ENCODE results near the gene RAP2C. TPM values are rescaled to one million over a fixed set of nuclear protein-coding genes. Genes with fewer than 3 reads are reported as not detected.
"Not testable (repeated sequence)": the region's sequence is repeated elsewhere in the genome, so short reads cannot be mapped to it uniquely, and the experiment has no call there.

RAP2C gene
- total RNA-seq, 1 experiment from 2014 or later = 152 TPM

DNA sequence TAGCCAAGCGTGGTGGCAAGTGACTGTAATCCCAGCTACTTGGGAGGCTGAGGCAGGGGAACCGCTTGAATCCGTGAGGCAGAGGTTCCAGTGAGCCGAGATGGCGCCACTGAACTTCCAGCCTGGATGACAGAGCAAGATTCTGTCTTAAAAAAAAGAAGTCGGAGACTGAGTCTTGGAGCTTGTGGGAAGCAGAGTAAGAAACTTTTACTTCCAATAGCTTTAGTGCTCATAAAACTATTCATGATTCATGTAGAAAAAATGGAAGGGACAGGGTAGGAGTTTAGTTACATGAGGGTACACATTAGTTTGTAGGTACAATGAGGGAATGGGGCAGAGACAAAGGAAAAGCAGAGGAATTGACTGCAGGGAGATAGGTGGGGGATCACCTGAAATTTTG, 19.3 kb downstream of the RAP2C start:
- no peak for DNase-seq (ENCODE audit: low spot score)

DNA sequence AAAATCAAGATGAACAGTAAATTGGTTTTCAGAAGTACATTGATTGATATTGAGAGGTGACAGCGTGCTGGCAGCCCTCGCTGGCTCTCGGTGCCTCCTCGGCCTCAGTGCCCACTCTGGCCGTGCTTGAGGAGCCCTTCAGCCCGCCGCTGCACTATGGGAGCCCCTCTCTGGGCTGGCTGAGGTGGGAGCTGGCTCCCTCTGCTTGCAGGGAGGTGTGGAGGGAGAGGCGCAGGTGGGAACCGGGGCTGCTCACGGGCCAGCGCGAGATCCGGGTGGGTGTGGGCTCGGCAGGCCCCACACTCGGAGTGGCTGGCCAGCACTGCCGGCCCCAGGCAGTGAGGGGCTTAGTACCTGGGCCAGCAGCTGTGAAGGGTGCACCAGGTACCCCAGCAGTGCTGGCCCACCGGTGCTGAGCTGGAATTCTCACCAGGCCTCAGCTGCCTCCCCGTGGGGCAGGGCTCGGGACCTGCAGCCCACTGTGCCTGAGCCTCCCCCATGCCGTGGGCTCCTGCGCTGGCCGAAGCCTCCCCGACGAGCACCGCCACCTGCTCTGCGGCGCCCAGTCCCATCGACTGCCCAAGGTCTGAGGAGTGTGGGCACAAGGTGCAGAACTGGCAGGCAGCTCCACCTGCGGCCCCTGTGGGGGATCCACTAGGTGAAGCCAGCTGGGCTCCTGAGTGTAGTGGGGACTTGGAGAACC, 25.2 kb downstream of the RAP2C start:
- DNase-seq (ENCODE audit: low spot score) = no peak

DNA sequence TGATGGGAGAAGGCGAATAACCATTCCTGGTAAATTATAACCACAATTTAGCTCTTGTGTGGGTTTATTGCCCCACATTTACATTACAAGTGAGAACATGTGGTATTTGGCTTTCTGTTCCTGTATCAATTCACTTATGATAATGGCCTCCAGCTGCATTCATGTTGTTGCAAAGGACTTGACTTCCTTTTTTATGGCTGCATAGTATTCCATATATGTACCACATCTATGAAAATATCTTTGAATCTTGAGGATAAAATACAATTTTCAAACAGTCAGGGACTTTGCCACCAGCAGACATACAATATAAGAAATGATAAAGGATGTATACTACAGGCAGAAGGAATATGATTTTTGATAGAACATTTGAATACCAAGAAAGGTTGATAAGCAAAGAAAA, 27.3 kb downstream of the RAP2C start:
- no peak for DNase-seq (ENCODE audit: low spot score)

DNA sequence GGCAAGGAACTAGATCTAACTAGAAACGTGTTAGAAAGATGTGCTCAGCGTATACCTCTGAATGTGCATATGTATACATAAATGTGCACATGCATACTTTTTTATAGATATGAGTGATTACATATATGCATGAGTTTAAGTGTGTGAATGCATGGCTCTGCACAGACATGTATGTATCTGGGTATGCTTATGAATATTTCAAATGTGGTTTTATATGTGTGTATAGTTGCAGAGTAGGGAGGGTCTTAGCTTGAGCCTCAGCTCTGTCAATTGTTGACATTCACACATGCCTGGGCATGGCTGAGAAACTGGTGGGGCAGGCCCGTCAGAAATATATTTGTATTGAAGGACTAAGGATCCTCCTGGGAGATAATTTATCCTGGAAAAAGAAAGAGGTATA, 31.1 kb downstream of the RAP2C start:
- DNase-seq (ENCODE audit: low spot score) = no peak

DNA sequence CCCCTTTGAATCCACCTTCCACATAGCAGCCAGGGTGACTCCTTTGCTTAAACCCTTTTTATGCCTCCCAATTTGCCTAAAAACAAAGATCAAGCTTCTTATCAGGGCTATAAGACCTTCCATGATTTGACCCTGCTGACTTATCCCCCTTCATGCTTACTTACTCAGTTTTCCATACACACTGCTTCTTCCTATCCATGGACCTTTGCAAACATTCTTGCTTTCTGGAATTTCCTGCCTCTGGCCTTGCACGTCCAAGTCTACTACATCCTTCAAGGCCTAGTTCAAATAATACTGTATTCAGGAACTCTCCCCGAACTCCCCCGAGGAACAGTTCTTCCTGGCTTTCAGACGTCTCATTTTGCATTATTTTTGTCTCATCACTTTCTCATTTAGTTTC, 31.8 kb downstream of the RAP2C start:
- no peak for DNase-seq (ENCODE audit: low spot score)

DNA sequence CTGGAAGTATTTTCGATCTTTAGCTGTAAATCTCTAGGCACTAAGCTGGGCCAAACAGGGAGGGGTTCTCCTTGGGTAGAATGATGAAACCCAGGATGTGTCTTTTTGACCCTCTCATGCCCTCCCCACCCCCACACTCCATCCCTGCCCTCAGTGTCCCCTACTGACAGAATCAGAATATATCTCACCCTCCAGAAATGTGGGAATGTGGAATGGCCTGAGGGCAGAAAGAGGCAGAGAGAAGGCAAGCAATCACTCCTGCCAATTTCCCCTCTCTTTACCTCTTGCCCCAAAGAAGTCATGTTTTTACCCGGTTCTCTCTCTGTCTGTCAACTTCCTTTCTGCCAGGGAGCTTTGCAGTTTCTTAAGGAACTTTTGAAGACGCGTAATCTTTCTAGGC, 34.4 kb downstream of the RAP2C start:
- DNase-seq (ENCODE audit: low spot score) = no peak

DNA sequence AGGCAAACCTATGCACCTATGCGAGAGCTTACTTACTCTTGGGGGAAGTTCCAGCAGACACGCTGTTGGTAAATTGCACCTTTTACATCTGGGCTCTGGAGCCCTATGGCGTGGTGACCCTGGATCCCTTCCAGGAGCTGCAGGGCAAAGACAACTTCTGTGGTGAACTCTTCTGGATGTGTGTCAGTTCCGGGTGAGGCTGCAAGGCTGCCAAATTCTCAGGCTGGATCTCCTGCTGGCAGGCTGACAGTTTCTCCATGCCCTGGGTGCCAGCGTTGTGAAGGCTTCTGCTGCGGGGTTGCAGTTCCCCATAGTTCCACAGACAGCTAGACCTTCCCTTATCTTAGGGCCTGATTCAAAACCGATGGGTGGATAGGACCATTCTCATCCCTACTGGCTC, 37.9 kb downstream of the RAP2C start:
- peak; percentile 17 for DNase-seq (ENCODE audit: low spot score)

DNA sequence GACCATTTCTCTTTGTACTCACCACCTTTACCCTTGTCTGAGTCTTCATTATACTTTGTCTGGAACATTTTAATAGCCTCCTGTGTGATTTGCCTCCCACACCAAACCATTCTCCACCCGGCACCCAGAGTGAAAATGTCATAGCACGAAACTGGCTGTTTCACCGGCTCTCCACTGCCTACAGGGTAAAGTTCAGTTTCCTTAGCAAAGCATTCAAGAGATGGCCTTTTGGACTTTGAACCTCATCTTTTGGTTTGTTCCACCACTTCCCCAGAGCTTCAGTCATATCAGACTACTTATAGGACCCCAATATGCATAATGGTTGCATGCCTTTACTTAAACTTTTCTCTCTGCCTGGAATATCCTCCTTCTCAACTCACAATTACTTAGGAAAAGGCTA, 38.3 kb downstream of the RAP2C start:
- DNase-seq (ENCODE audit: low spot score) = no peak

DNA sequence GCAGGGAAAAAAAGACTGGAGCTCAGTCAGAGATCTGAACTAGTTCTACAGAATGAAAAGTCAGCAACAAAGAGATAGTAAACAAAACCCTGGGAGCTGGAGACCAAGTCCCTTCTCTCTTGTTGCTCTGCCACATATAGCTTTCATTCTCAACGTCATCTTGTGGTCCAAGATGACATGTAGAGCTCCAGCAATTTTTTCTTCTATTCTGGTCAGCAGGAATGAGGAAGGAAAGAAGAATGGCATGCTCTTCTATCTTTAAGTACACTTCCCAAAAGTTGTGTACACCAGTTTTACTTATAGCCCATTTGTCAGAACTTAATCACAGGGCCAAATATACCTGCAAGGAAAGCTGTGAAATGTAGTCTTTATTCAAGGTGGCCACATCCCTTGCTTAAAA, 45.6 kb downstream of the RAP2C start:
- DNase-seq (ENCODE audit: low spot score) = no peak

DNA sequence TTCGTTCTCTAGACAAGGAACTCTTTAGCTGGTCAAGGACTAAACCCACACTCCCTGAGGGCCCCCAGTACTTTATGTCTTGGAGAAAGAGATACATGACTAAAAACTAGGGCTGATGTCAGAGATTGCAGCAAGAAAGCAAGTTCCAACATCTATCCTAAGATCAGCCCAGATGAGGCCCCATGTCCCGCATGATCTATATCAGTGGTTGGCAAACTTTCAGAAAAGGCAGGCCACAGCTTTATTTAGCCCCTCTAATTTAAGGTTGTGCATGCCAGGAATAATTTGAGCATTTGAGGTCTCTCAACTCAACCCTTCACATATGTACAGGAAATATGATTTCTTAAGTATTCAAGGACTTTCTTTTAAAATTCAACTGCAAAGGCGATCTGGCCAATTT, 47.4 kb downstream of the RAP2C start:
- DNase-seq (ENCODE audit: low spot score) = no peak

DNA sequence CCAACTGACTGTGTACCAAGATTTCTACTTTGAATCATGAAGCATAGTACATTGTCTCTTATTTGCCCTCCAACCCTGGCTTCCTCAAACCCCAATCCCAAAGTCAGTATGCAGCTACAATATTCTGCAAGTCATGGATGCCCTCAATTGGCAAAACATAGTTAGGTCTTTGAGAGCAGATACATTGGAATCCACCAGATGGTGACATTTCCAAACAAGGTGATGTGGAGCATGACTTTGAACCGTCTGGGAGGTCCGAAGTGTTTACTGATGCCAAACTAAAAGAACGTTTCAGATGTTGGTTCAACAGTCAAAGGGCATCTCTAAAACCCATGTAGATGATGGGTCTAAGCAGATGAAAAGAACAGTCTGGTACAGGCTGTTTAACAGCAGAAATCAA, 47.8 kb downstream of the RAP2C start:
- no peak for DNase-seq (ENCODE audit: low spot score)

DNA sequence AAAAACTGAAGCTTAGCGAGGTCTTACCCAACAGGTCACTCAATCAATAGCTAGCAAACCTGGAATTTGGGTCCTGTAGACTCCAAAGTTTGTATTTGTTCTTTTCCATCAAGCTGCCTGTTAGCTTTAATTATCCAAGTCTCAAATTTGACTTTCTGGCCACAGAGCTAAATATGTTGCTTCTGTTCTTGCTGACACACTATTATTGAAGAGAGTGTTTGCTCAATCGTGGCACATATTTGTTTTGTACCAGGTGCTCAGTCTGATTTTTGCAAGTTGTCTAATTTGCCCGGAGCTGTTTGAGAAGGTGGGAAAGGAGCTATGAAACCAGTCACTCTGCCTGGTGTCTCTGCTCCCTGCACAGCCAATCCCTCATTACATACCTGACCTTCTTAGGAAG, 49.7 kb downstream of the RAP2C start:
- no peak for DNase-seq (ENCODE audit: low spot score)

DNA sequence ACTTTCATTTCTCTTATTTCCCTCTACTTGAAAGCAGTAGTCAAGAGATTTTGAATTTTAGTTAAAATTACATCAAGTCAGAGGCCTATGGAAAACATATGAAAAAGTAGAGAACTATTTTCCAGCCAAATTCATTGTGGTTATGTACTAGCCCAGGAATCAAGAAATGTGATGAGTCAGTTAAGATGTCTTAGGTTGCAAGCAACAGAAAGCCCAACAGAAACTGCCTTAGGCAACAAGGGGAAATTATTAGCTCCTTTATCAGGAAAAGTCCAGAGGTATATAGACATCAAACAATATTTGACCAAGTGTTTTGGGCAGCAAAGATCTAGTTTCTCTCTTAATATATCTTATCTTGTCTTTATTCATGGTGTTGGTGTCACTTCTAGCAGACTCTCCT, 53.6 kb downstream of the RAP2C start:
- DNase-seq (ENCODE audit: low spot score) = no peak

DNA sequence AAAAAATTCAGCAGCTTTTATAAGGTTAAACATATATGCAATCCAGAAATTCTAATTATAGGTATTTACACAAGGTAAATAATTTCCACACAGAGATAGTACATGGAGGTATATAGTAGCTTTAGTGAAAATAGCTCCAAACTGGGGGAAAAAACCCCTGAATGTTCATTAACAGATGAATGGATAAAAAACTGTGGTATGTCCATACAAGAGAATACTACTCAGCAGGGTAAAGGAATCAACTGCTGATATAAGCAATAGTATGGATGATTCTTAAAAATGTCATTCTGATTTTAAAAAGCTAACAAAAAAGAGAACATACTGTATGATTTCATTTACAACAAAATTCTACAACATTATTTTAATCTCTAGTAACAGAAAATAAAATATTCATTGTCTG, 54.2 kb downstream of the RAP2C start:
- no peak for DNase-seq (ENCODE audit: low spot score)

DNA sequence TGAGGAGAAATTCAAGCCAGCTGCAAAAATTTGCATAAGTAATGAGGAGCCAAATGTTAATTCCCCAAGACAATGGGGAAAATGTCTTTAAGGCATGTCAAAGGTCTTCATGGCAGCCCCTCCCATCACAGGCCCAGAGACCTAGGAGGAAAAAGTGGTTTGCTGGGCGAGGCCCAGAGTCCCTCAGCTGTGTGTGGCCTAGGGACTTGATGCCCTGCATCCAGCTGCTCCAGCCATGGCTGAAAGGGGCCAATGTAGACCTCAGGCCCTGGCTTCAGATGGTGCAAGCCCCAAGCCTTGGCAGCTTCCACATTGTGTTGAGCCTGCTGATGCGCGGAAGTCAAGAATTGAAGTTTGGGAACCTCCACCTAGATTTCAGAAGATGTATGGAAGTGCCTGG, 56.2 kb downstream of the RAP2C start:
- not testable (repeated sequence) for DNase-seq (ENCODE audit: low spot score)

DNA sequence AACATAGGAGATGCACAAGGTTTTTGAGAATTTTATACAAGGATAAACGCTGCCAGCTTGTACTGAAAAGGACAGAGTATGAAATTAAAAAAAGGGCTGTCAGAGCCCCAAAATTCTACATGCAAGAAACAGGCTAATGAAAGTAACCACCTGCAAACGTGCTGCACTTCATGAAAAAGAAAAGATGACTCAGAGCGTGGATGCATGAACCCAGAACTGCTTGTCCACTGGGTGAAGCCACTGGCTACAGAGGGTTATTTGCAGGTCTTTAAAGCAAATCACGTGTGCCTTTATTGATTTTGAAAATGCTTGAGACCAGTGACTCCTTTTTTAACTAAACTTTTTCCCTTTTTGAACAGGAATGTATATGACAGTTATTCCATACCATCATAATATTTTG, 66.1 kb downstream of the RAP2C start:
- DNase-seq (ENCODE audit: low spot score) = no peak

Other genes starting within 250 kb of the RAP2C start
- 18.8 and 25.8 TPM in 2 replicates for gene STK26, start 196.1 kb downstream of the RAP2C start, total RNA-seq (2014; rRNA removed; shearing (Covaris generic))
- gene FRMD7, start 91.4 kb downstream of the RAP2C start, total RNA-seq (2014; rRNA removed; shearing (Covaris generic)) = not detected in 2 replicates